SK-N-SH treated with all-trans-retinoic acid at 6 μM for 48 hours (cell line): ENCODE measurements around the gene GJB4.

Experiments used
- ATAC-seq: fragments of 200-7000 bp; cut with Tn5 transposase; 3 replicates; pipeline ENCODE4 v1.9.1; 2020; ENCODE audit warnings: mild to moderate bottlenecking, moderate library complexity
- ARNTL ChIP-seq: fragments of 450-650 bp; formaldehyde crosslinking; IDR thresholded peaks from 2 replicates; pipeline ENCODE4 v1.5.0; 2020; ENCODE audit warnings: low read depth, mild to moderate bottlenecking, moderate library complexity, borderline replicate concordance
- BACH2 ChIP-seq: fragments of 250-450 bp; sonication (Bioruptor Pico); IDR thresholded peaks from 2 replicates; pipeline ENCODE4 v1.9.0; 2021; ENCODE audit warnings: mild to moderate bottlenecking, borderline replicate concordance
- CREB5 ChIP-seq: fragments of 250-450 bp; sonication (Bioruptor Pico); IDR thresholded peaks from 2 replicates; pipeline ENCODE4 v1.5.1; 2020; ENCODE audit warnings: low read depth, mild to moderate bottlenecking, moderate library complexity
- CSDC2 ChIP-seq: fragments of 250-450 bp; sonication (Bioruptor Pico); IDR thresholded peaks from 2 replicates; pipeline ENCODE4 v1.5.0; 2020; ENCODE audit warnings: mild to moderate bottlenecking, moderate library complexity
- CSRNP3 ChIP-seq: fragments of 250-450 bp; sonication (Bioruptor Pico); IDR thresholded peaks from 2 replicates; pipeline ENCODE4 v1.5.1; 2021; ENCODE audit warnings: mild to moderate bottlenecking, moderate library complexity
- ESRRG ChIP-seq: fragments of 250-450 bp; sonication (Bioruptor Pico); IDR thresholded peaks from 2 replicates; pipeline ENCODE4 v1.6.1; 2021; ENCODE audit warnings: mild to moderate bottlenecking
- ISL1 ChIP-seq: fragments of 250-450 bp; sonication (Bioruptor Pico); IDR thresholded peaks from 2 replicates; pipeline ENCODE4 v2.1.2; 2022; ENCODE audit warnings: mild to moderate bottlenecking, moderate library complexity
- OSR1 ChIP-seq: fragments of 250-450 bp; sonication (Bioruptor Pico); IDR thresholded peaks from 2 replicates; pipeline ENCODE4 v1.8.0; 2022; ENCODE audit warnings: moderate library complexity, mild to moderate bottlenecking, inconsistent platforms
- PATZ1 ChIP-seq: fragments of 250-450 bp; sonication (Bioruptor Pico); IDR thresholded peaks from 2 replicates; pipeline ENCODE4 v1.8.0; 2020; ENCODE audit warnings: mild to moderate bottlenecking, moderate library complexity, borderline replicate concordance
- POU6F1 ChIP-seq: fragments of 250-450 bp; sonication (Bioruptor Pico); IDR thresholded peaks from 2 replicates; pipeline ENCODE4 v1.8.0; 2021; ENCODE audit warnings: low read depth, mild to moderate bottlenecking, moderate library complexity, borderline replicate concordance
- PPARA ChIP-seq: fragments of 250-450 bp; sonication (Bioruptor Pico); IDR thresholded peaks from 2 replicates; pipeline ENCODE4 v1.5.0; 2020; ENCODE audit warnings: mild to moderate bottlenecking, borderline replicate concordance
- RARB ChIP-seq: fragments of 250-450 bp; sonication (Bioruptor Pico); IDR thresholded peaks from 2 replicates; pipeline ENCODE4 v1.8.0; 2021; ENCODE audit warnings: mild to moderate bottlenecking, moderate library complexity
- SNAI2 ChIP-seq: fragments of 250-450 bp; sonication (Bioruptor Pico); IDR thresholded peaks from 2 replicates; pipeline ENCODE4 v1.5.0; 2020; ENCODE audit warnings: mild to moderate bottlenecking, moderate library complexity
- TSHZ2 ChIP-seq: fragments of 250-450 bp; sonication (Bioruptor Pico); IDR thresholded peaks from 2 replicates; pipeline ENCODE4 v1.5.0; 2020; ENCODE audit warnings: mild to moderate bottlenecking, moderate library complexity
- ZC3H10 ChIP-seq: fragments of 250-450 bp; sonication (Bioruptor Pico); IDR thresholded peaks from 2 replicates; pipeline ENCODE4 v1.5.1; 2021; ENCODE audit warnings: mild to moderate bottlenecking, moderate library complexity
- ZFP3 ChIP-seq: fragments of 250-450 bp; sonication (Bioruptor Pico); IDR thresholded peaks from 2 replicates; pipeline ENCODE4 v1.5.0; 2020; ENCODE audit warnings: mild to moderate bottlenecking, moderate library complexity
- ZFP30 ChIP-seq: fragments of 450-650 bp; formaldehyde crosslinking; IDR thresholded peaks from 2 replicates; pipeline ENCODE4 v1.5.0; 2022; ENCODE audit warnings: mild to moderate bottlenecking, moderate library complexity
- ZNF70 ChIP-seq: fragments of 450-650 bp; formaldehyde crosslinking; IDR thresholded peaks from 2 replicates; pipeline ENCODE4 v1.5.0; 2020; ENCODE audit warnings: mild to moderate bottlenecking, moderate library complexity
- ZNF8 ChIP-seq: fragments of 450-650 bp; formaldehyde crosslinking; IDR thresholded peaks from 2 replicates; pipeline ENCODE4 v1.5.0; 2020; ENCODE audit warnings: mild to moderate bottlenecking, moderate library complexity

GJB4 gene

GRCh38 chr1:34776911-34777310 is 17.4 kb downstream of the GJB4 start:
- TF ChIP-seq ZFP30 (CRISPR knock-in tag) (no peak), CREB5 (CRISPR knock-in tag) (no peak), ZNF70 (no peak), POU6F1 (CRISPR knock-in tag) (no peak), BACH2 (CRISPR knock-in tag) (no peak), ISL1 (CRISPR knock-in tag) (no peak), CSDC2 (CRISPR knock-in tag) (no peak)

GRCh38 chr1:34777519-34778321 is 18.2 kb downstream of the GJB4 start:
- TF ChIP-seq ZFP30 (CRISPR knock-in tag) (no peak), PPARA (CRISPR knock-in tag) (no peak), POU6F1 (CRISPR knock-in tag) (no peak)
- ATAC-seq = no peak

More at GRCh38 chr1:34776911-34777310, 17.4 kb downstream of the GJB4 start:
- no peak for ATAC-seq

- no peak for TF ChIP-seq OSR1 (CRISPR knock-in tag)
- no peak for TF ChIP-seq ZFP3 (CRISPR knock-in tag)
- TF ChIP-seq CSRNP3 (CRISPR knock-in tag) = no peak
- no peak for TF ChIP-seq TSHZ2 (CRISPR knock-in tag)
- TF ChIP-seq BACH2 (CRISPR knock-in tag) = no peak
- no peak for TF ChIP-seq PATZ1 (CRISPR knock-in tag)
- TF ChIP-seq ARNTL (CRISPR knock-in tag) = no peak
- no peak for ATAC-seq
Measured at GRCh38 chr1:34778381-34778780, 18.8 kb downstream of the GJB4 start.

GRCh38 chr1:34779005-34779404 is 19.5 kb downstream of the GJB4 start:
- no peak for ATAC-seq
- TF ChIP-seq ZNF8 (CRISPR knock-in tag) = no peak
- TF ChIP-seq ZFP30 (CRISPR knock-in tag) = no peak
- TF ChIP-seq SNAI2 (CRISPR knock-in tag) = no peak
- TF ChIP-seq ZC3H10 = no peak
- no peak for TF ChIP-seq CREB5 (CRISPR knock-in tag)
- no peak for TF ChIP-seq RARB (CRISPR knock-in tag)
- no peak for TF ChIP-seq CSRNP3 (CRISPR knock-in tag)
- no peak for TF ChIP-seq ZNF70
- TF ChIP-seq ZFP3 (CRISPR knock-in tag) = no peak
- no peak for TF ChIP-seq BACH2 (CRISPR knock-in tag)
- no peak for TF ChIP-seq PPARA (CRISPR knock-in tag)
- no peak for TF ChIP-seq OSR1 (CRISPR knock-in tag)
- no peak for TF ChIP-seq ARNTL (CRISPR knock-in tag)
- no peak for TF ChIP-seq ESRRG (CRISPR knock-in tag)
